ENCODE data around the gene LPCAT1. TPM values are rescaled to one million over a fixed set of nuclear protein-coding genes. Genes with fewer than 3 reads are reported as not detected.

Gene LPCAT1
- total RNA-seq, 1 donor from 2014 or later: 11.0 TPM

DNA sequence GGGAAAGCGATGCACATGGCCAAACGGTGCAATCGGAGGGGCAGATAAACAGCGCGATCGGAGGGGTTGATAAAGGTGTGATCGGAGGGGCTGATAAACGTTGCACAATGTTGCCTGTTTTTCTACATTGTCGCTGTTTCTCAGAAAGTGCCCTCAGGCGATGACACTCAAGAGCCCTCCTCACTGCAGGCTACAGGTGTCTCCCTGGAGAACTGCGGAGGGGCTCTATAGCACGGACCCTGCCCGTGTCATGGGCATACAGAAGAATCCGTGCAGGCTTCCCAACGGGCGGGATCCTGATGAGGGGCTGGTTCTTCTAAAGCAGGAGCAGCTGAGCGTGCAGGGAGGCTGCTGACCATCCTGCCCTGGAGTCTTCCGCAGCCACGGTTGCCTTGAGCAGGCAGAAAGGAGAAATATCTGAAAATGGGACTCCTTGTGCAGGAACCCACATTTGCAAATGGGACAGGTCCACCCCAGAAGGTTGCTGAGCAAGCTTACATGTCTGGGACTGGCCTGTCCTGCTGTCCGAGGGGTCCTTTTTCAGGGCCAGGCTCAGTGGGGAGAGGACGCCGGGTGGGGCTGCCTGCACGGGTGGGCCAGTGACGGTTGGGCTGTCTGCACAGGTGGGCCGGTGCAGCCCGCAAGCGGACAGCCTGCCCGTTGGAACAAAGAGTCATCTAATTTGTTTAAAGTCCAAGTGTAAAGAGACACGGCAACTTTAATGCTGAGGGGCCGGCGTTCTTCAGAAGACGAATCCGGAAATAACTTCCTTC, 25.1 kb upstream of the LPCAT1 start:
- no peaks in the 10 kb centered on the region for H3K36me3 ChIP-seq
- no peak overlapping the region for H3K27ac ChIP-seq (replicated peaks)
- no peaks in the 10 kb centered on the region for H3K9me3 ChIP-seq (replicated peaks)
- peaks cover 9% of the 10 kb centered on the region for H3K4me1 ChIP-seq
- no peak for DNase-seq
- TF ChIP-seq, protein P1, sequence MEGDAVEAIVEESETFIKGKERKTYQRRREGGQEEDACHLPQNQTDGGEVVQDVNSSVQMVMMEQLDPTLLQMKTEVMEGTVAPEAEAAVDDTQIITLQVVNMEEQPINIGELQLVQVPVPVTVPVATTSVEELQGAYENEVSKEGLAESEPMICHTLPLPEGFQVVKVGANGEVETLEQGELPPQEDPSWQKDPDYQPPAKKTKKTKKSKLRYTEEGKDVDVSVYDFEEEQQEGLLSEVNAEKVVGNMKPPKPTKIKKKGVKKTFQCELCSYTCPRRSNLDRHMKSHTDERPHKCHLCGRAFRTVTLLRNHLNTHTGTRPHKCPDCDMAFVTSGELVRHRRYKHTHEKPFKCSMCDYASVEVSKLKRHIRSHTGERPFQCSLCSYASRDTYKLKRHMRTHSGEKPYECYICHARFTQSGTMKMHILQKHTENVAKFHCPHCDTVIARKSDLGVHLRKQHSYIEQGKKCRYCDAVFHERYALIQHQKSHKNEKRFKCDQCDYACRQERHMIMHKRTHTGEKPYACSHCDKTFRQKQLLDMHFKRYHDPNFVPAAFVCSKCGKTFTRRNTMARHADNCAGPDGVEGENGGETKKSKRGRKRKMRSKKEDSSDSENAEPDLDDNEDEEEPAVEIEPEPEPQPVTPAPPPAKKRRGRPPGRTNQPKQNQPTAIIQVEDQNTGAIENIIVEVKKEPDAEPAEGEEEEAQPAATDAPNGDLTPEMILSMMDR (IDR thresholded peaks at IDR 0.05; ENCODE audit: borderline replicate concordance): no peak
- no peak overlapping the region for H3K4me3 ChIP-seq
- intact Hi-C loops (cut with micrococcal nuclease): no loop called here
- no peaks in the 10 kb centered on the region for H3K27me3 ChIP-seq (ENCODE audit: low read depth)

DNA sequence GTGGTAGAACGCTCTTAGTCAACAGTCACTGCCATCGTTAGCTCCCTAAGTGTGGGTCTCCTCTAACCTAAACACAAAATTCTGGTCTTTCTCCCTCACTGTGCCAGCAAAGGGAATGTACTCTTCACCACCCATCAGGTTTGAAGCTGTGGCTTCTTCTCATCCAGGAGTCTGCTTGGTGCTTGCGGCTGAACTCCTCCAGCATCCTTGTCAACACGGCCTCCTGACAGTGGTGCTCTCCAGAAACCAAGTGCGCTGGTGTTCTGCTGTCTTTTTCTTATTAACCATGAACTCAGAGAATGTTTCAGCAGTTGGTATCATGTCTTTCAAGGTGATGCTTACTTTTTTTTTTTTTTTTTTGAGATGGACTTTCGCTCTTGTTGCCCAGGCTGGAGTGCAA, 23.9 kb upstream of the LPCAT1 start:
- no peak for DNase-seq
- Histone ChIP-seq H3K4me1 (peaks cover 5% of the 10 kb centered on the region), H3K36me3 (no peaks in the 10 kb centered on the region), H3K27me3 (ENCODE audit: low read depth) (no peaks in the 10 kb centered on the region), H3K9me3 (replicated peaks) (no peaks in the 10 kb centered on the region), H3K4me3 (no peak overlapping the region), H3K27ac (replicated peaks) (no peak overlapping the region)
- TF ChIP-seq, protein P1 (IDR thresholded peaks at IDR 0.05; ENCODE audit: borderline replicate concordance): no peak
- intact Hi-C loops (cut with micrococcal nuclease): no loop called here

DNA sequence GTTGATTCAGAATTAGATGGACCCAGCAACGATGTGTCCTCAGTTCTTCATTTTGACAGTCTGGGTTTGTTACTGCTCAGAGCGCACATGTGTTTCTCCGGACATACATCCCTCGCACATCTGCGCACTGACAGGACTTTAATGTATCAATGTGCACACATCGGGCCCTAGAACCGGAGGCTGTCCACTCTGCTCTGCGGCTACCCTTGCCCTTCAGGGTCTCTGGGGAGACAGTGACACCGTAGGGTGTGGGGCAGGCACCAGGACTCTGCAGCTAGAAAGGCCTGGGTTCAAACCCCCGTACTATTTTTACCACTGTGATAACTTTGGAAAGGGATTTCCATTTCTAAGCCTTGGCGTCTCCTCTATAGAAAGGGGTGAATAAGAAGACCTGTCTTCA, 23.5 kb upstream of the LPCAT1 start:
- intact Hi-C loops (cut with micrococcal nuclease): no loop called here
- Histone ChIP-seq H3K4me1 (peaks cover 7% of the 10 kb centered on the region), H3K27ac (replicated peaks) (no peak overlapping the region), H3K36me3 (no peaks in the 10 kb centered on the region), H3K27me3 (ENCODE audit: low read depth) (no peaks in the 10 kb centered on the region), H3K9me3 (replicated peaks) (no peaks in the 10 kb centered on the region), H3K4me3 (no peak overlapping the region)
- TF ChIP-seq, protein P1 (IDR thresholded peaks at IDR 0.05; ENCODE audit: borderline replicate concordance): no peak
- DNase-seq: no peak

DNA sequence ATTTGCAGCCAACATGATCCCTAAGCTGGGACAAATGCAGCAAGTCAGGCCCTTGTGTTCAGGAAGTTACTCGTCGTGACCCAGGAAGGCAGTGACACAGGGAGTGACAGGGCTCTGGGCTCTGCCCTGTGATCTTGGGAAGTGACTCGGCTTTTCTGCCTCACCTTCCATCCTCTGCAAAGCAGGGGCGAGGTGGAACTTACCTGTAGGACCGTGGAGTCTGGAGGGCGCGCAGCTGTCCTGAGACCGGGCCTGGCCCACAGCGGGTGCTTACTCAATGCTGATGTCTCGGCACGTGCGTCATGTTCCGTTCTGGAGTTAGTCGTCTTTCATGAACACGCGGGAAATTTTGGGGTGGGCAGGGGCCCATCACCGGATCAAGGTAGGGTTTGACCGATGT, 22.8 kb upstream of the LPCAT1 start:
- no peak overlapping the region for H3K27ac ChIP-seq (replicated peaks)
- H3K9me3 ChIP-seq (replicated peaks): no peaks in the 10 kb centered on the region
- no peak overlapping the region for H3K4me3 ChIP-seq
- H3K36me3 ChIP-seq: no peaks in the 10 kb centered on the region
- no peak for DNase-seq
- H3K4me1 ChIP-seq: peaks cover 9% of the 10 kb centered on the region
- no peaks in the 10 kb centered on the region for H3K27me3 ChIP-seq (ENCODE audit: low read depth)
- TF ChIP-seq, protein P1 (IDR thresholded peaks at IDR 0.05; ENCODE audit: borderline replicate concordance): no peak
- intact Hi-C loops (cut with micrococcal nuclease): no loop called here

DNA sequence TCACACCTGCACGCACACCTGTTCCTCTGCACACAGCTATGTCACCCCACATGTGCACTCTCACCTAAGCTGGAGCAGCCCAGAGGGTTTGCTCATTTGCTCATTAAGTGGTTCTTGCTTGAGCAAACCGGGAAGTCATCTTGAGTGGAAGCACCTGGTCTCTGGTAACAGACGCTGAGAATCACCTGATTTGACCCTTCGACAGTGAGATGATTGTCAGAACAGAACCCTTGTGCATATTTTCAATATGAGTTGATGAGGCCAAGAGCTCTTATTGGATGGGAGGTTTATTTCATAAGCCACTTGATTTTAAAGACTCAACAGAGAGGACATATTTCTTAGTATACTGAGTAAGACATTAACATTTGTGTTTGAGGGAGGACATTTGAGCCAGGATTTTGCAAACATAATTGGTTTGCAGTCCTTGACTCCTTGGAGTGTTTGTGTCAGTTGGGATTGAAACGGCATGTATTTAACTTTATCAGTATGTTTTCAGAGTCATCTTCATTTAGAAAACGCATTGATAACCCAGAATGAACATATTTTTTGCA, 22.1 kb upstream of the LPCAT1 start:
- intact Hi-C loops (cut with micrococcal nuclease): no loop called here
- H3K27ac ChIP-seq (replicated peaks): no peak overlapping the region
- H3K9me3 ChIP-seq (replicated peaks): no peaks in the 10 kb centered on the region
- H3K4me3 ChIP-seq: no peak overlapping the region
- no peaks in the 10 kb centered on the region for H3K36me3 ChIP-seq
- no peak for DNase-seq
- H3K27me3 ChIP-seq (ENCODE audit: low read depth): no peaks in the 10 kb centered on the region
- peaks cover 10% of the 10 kb centered on the region for H3K4me1 ChIP-seq
- TF ChIP-seq, protein P1 (IDR thresholded peaks at IDR 0.05; ENCODE audit: borderline replicate concordance): no peak
